ENCODE measurements around the gene PTPRG.

Gene PTPRG

GRCh38 chr3:61832375-61833229, 271.2 kb downstream of the PTPRG start:
- Histone ChIP-seq H3K9me3 (ENCODE audit: control insufficient read depth, insufficient read depth, low read length) (no peaks in the 10 kb centered on the region), H3K4me1 (ENCODE audit: control insufficient read depth, insufficient read depth, low read length) (peaks cover 14% of the 10 kb centered on the region), H3K9ac (ENCODE audit: low read depth, low read length) (no peak overlapping the region), H3K36me3 (ENCODE audit: control insufficient read depth, insufficient read depth, low read length) (no peaks in the 10 kb centered on the region), H3K4me3 (ENCODE audit: low read depth, low read length) (no peak overlapping the region), H3K27me3 (ENCODE audit: control insufficient read depth, insufficient read depth, low read length) (no peaks in the 10 kb centered on the region)

- Histone ChIP-seq H3K36me3 (ENCODE audit: control insufficient read depth, insufficient read depth, low read length) (no peaks in the 10 kb centered on the region), H3K4me1 (ENCODE audit: control insufficient read depth, insufficient read depth, low read length) (peaks cover 3% of the 10 kb centered on the region), H3K9ac (ENCODE audit: low read depth, low read length) (no peak overlapping the region), H3K27me3 (ENCODE audit: control insufficient read depth, insufficient read depth, low read length) (no peaks in the 10 kb centered on the region), H3K4me3 (ENCODE audit: low read depth, low read length) (no peak overlapping the region), H3K9me3 (ENCODE audit: control insufficient read depth, insufficient read depth, low read length) (no peaks in the 10 kb centered on the region)
Measured at GRCh38 chr3:61839256-61839655, 277.9 kb downstream of the PTPRG start.

GRCh38 chr3:61841111-61841845, 279.9 kb downstream of the PTPRG start:
- Histone ChIP-seq H3K9me3 (ENCODE audit: control insufficient read depth, insufficient read depth, low read length) (no peaks in the 10 kb centered on the region), H3K27me3 (ENCODE audit: control insufficient read depth, insufficient read depth, low read length) (no peaks in the 10 kb centered on the region), H3K9ac (ENCODE audit: low read depth, low read length) (no peak overlapping the region), H3K4me3 (ENCODE audit: low read depth, low read length) (no peak overlapping the region), H3K36me3 (ENCODE audit: control insufficient read depth, insufficient read depth, low read length) (no peaks in the 10 kb centered on the region), H3K4me1 (ENCODE audit: control insufficient read depth, insufficient read depth, low read length) (peaks cover 10% of the 10 kb centered on the region)

DNA sequence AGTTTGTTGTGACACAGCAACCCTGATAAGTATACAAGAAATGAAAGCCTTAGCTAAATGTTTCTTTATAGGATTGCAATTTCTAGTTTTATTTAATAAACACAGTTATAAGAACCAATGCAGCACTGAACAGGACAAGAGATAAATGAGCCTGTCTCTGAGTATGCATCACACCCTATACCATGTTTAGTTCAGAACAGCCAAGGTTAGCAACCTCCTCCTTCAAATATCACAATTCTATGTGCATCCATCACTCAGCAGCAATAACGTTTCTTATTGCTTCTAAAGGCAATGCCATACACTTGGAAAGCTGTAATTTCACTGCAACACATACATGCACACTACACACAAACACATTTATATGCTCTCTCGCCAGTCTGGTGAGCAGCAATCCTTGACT, 280.6 kb downstream of the PTPRG start:
- Histone ChIP-seq H3K4me1 (ENCODE audit: control insufficient read depth, insufficient read depth, low read length) (peaks cover 13% of the 10 kb centered on the region), H3K9ac (ENCODE audit: low read depth, low read length) (no peak overlapping the region), H3K27me3 (ENCODE audit: control insufficient read depth, insufficient read depth, low read length) (no peaks in the 10 kb centered on the region), H3K4me3 (ENCODE audit: low read depth, low read length) (no peak overlapping the region), H3K9me3 (ENCODE audit: control insufficient read depth, insufficient read depth, low read length) (no peaks in the 10 kb centered on the region), H3K36me3 (ENCODE audit: control insufficient read depth, insufficient read depth, low read length) (no peaks in the 10 kb centered on the region)

DNA sequence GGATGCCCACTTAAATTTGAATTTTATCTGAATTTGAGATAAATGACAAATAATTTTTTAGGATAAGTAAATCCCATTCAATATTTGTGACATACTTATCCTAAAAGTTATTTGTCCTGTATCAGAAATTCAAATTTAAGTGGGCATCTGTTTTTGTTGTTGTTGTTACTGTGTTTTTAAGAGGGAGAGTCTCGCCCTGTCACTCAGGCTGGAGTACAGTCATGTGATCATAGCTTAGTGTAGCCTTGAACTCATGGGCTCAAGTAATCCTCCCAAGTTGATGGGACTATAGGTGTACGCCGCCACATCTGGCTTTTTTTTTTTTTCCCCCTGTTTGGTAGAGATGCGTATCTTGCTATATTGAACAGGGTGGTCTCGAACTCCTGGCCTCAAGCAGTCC, 283.0 kb downstream of the PTPRG start:
- H3K4me1 ChIP-seq (ENCODE audit: control insufficient read depth, insufficient read depth, low read length): peaks cover 31% of the 10 kb centered on the region
- no peaks in the 10 kb centered on the region for H3K36me3 ChIP-seq (ENCODE audit: control insufficient read depth, insufficient read depth, low read length)
- no peaks in the 10 kb centered on the region for H3K9me3 ChIP-seq (ENCODE audit: control insufficient read depth, insufficient read depth, low read length)
- H3K27me3 ChIP-seq (ENCODE audit: control insufficient read depth, insufficient read depth, low read length): no peaks in the 10 kb centered on the region
- H3K4me3 ChIP-seq (ENCODE audit: low read depth, low read length): no peak overlapping the region
- no peak overlapping the region for H3K9ac ChIP-seq (ENCODE audit: low read depth, low read length)

DNA sequence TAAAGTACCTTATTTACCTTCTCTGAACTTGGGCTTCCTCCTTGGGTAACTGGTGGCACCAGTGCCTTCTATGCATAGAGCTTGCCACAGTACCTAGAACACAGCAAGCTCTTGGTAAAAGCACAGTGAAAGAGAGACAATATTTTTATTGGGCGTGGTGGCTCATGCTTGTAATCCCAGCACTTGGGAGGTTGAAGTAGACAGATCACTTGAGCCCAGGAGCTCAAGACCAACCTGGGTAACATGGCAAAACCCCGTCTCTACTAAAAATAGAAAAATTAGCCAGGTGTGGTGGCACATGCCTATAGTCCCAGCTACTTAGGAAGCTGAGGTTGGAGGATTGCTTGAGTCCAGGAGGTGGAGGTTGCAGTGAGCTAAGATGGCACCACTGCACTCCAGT, 285.1 kb downstream of the PTPRG start:
- H3K4me1 ChIP-seq (ENCODE audit: control insufficient read depth, insufficient read depth, low read length): peaks cover 35% of the 10 kb centered on the region

DNA sequence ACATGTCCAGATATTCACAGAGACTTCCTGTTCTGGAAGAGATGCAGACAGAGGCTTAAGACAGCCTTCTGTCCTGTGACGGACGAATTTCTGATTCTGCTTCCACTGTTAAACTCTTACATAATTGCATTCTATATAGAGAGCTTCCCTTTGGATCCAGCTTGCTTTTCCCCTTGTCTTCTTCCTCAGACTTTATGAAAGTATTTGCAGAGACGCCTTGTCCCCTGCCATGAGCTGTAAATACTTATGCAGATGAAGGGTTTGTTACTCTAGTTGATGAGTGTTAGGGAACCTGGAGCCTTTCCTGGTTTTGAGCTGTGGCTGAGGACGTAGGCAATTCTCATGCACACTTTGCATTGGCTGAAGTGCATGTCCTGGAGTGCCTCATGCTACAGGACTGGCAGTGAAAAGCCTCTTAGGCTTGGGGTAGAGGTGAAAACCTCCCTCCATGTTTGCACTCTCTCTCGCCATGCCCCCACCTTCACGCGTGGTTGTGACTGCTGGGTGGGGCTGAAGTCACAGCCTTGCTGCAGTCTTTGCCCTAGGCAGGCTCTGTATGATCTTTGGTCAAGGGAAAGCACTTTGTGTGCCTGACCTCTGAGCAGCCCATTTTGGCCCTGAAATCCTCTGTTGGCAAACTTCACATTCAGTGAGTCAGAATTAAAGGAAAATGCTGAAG, 286.6 kb downstream of the PTPRG start:
- peak overlapping the region; percentile 26 for H3K9ac ChIP-seq (ENCODE audit: low read depth, low read length)
- no peaks in the 10 kb centered on the region for H3K27me3 ChIP-seq (ENCODE audit: control insufficient read depth, insufficient read depth, low read length)
- H3K4me1 ChIP-seq (ENCODE audit: control insufficient read depth, insufficient read depth, low read length): peaks cover 35% of the 10 kb centered on the region
- no peaks in the 10 kb centered on the region for H3K9me3 ChIP-seq (ENCODE audit: control insufficient read depth, insufficient read depth, low read length)
- peak overlapping the region; percentile 14 for H3K4me3 ChIP-seq (ENCODE audit: low read depth, low read length)
- H3K36me3 ChIP-seq (ENCODE audit: control insufficient read depth, insufficient read depth, low read length): no peaks in the 10 kb centered on the region

More for the DNA sequence above, 285.1 kb downstream of the PTPRG start:
- Histone ChIP-seq H3K4me3 (ENCODE audit: low read depth, low read length) (no peak overlapping the region), H3K36me3 (ENCODE audit: control insufficient read depth, insufficient read depth, low read length) (no peaks in the 10 kb centered on the region), H3K27me3 (ENCODE audit: control insufficient read depth, insufficient read depth, low read length) (no peaks in the 10 kb centered on the region), H3K9ac (ENCODE audit: low read depth, low read length) (no peak overlapping the region), H3K9me3 (ENCODE audit: control insufficient read depth, insufficient read depth, low read length) (no peaks in the 10 kb centered on the region)

GRCh38 chr3:61848885-61849284, 287.5 kb downstream of the PTPRG start:
- Histone ChIP-seq H3K36me3 (ENCODE audit: control insufficient read depth, insufficient read depth, low read length) (no peaks in the 10 kb centered on the region), H3K9me3 (ENCODE audit: control insufficient read depth, insufficient read depth, low read length) (no peaks in the 10 kb centered on the region), H3K9ac (ENCODE audit: low read depth, low read length) (no peak overlapping the region), H3K4me1 (ENCODE audit: control insufficient read depth, insufficient read depth, low read length) (peaks cover 35% of the 10 kb centered on the region), H3K4me3 (ENCODE audit: low read depth, low read length) (no peak overlapping the region), H3K27me3 (ENCODE audit: control insufficient read depth, insufficient read depth, low read length) (no peaks in the 10 kb centered on the region)

- H3K9ac ChIP-seq (ENCODE audit: low read depth, low read length): no peak overlapping the region
- H3K9me3 ChIP-seq (ENCODE audit: control insufficient read depth, insufficient read depth, low read length): no peaks in the 10 kb centered on the region
- H3K4me3 ChIP-seq (ENCODE audit: low read depth, low read length): no peak overlapping the region
- no peaks in the 10 kb centered on the region for H3K27me3 ChIP-seq (ENCODE audit: control insufficient read depth, insufficient read depth, low read length)
- peaks cover 6% of the 10 kb centered on the region for H3K4me1 ChIP-seq (ENCODE audit: control insufficient read depth, insufficient read depth, low read length)
- no peaks in the 10 kb centered on the region for H3K36me3 ChIP-seq (ENCODE audit: control insufficient read depth, insufficient read depth, low read length)
Measured at GRCh38 chr3:61853912-61854311, 292.5 kb downstream of the PTPRG start.

DNA sequence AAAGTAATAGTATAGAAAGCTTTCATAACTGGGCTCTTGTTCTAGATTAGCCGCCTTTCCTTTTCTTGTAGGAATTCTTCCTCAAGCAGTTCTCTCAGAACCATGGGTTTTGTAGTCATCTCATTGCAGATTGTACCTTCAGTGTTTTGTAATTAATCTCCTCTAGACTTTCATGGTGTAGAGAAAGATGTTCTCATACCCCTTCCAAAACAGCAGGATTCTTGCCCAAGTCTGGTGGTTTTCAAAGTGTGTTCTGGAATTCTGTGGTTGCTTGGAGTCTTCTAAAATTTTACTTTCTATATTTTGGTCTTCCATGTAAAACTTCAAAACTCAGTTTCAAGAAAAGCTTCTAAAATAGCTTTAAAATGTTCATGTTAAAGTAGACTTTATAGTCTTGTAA, 293.8 kb downstream of the PTPRG start:
- Histone ChIP-seq H3K9me3 (ENCODE audit: control insufficient read depth, insufficient read depth, low read length) (no peaks in the 10 kb centered on the region), H3K36me3 (ENCODE audit: control insufficient read depth, insufficient read depth, low read length) (no peaks in the 10 kb centered on the region), H3K9ac (ENCODE audit: low read depth, low read length) (no peak overlapping the region), H3K27me3 (ENCODE audit: control insufficient read depth, insufficient read depth, low read length) (no peaks in the 10 kb centered on the region), H3K4me3 (ENCODE audit: low read depth, low read length) (no peak overlapping the region), H3K4me1 (ENCODE audit: control insufficient read depth, insufficient read depth, low read length) (no peaks in the 10 kb centered on the region)

DNA sequence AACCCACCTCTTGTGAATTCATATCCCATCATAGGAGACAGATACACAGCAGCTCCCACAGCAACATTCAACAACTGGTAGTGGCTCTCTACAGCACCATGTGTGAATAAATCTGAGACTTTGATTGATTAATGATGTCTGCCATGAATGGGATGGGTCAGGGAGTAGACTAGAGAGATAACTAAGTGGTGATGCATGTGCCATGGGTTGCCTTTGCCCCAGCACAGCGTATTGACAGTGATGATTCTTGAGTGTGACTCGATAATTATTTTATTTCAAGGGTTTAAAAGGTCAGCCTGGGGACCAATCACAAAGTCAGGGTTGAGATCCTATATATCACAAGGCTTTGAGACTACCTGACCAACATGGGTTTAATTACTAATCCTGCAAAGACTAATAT, 295.9 kb downstream of the PTPRG start:
- Histone ChIP-seq H3K4me1 (ENCODE audit: control insufficient read depth, insufficient read depth, low read length) (peaks cover 4% of the 10 kb centered on the region), H3K27me3 (ENCODE audit: control insufficient read depth, insufficient read depth, low read length) (no peaks in the 10 kb centered on the region), H3K9me3 (ENCODE audit: control insufficient read depth, insufficient read depth, low read length) (no peaks in the 10 kb centered on the region), H3K4me3 (ENCODE audit: low read depth, low read length) (no peak overlapping the region), H3K9ac (ENCODE audit: low read depth, low read length) (no peak overlapping the region), H3K36me3 (ENCODE audit: control insufficient read depth, insufficient read depth, low read length) (no peaks in the 10 kb centered on the region)
